Measurements from ENCODE around the gene PABPN1L.

The PABPN1L gene

GRCh38 chr16:88844419-88845036, 21.9 kb downstream of the PABPN1L start:
- DNase-seq, result no peak

- no peak for DNase-seq
Observed at GRCh38 chr16:88843256-88843655, 23.2 kb downstream of the PABPN1L start.

- no peak for DNase-seq
Observed at GRCh38 chr16:88842806-88843205, 23.7 kb downstream of the PABPN1L start.

GRCh38 chr16:88842308-88842756, 24.1 kb downstream of the PABPN1L start:
- DNase-seq, result no peak

- no peak for DNase-seq
Observed at GRCh38 chr16:88841521-88842307, 24.7 kb downstream of the PABPN1L start.

- no peak for DNase-seq
Observed at GRCh38 chr16:88840600-88841215, 25.8 kb downstream of the PABPN1L start.

GRCh38 chr16:88839745-88840599, 26.5 kb downstream of the PABPN1L start:
- DNase-seq, result no peak

- DNase-seq, result no peak
Observed at GRCh38 chr16:88839026-88839529, 27.4 kb downstream of the PABPN1L start.

GRCh38 chr16:88838566-88838965, 27.9 kb downstream of the PABPN1L start:
- no peak for DNase-seq

- no peak for DNase-seq
Observed at GRCh38 chr16:88837806-88838205, 28.7 kb downstream of the PABPN1L start.

- no peak for DNase-seq
Observed at GRCh38 chr16:88836791-88837190, 29.7 kb downstream of the PABPN1L start.

- DNase-seq, result no peak
Observed at GRCh38 chr16:88835818-88836217, 30.6 kb downstream of the PABPN1L start.

GRCh38 chr16:88835383-88835782, 31.1 kb downstream of the PABPN1L start:
- DNase-seq, result no peak

GRCh38 chr16:88834670-88835069, 31.8 kb downstream of the PABPN1L start:
- DNase-seq, result no peak

GRCh38 chr16:88833086-88833485, 33.4 kb downstream of the PABPN1L start:
- no peak for DNase-seq

- no peak for DNase-seq
Observed at GRCh38 chr16:88831838-88832237, 34.6 kb downstream of the PABPN1L start.

- no peak for DNase-seq
Observed at GRCh38 chr16:88830783-88831182, 35.7 kb downstream of the PABPN1L start.

GRCh38 chr16:88830258-88830657, 36.2 kb downstream of the PABPN1L start:
- no peak for DNase-seq

- DNase-seq, result no peak
Observed at GRCh38 chr16:88828711-88829110, 37.7 kb downstream of the PABPN1L start.

GRCh38 chr16:88827727-88828126, 38.7 kb downstream of the PABPN1L start:
- DNase-seq, result no peak

- DNase-seq, result no peak
Observed at GRCh38 chr16:88826070-88826840, 40.2 kb downstream of the PABPN1L start.

- no peak for DNase-seq
Observed at GRCh38 chr16:88825146-88825545, 41.3 kb downstream of the PABPN1L start.
